DND-41 (cell line): Measurements from ENCODE around the gene ZNF37A.

Experiments
- ATAC-seq: fragments of 200-7000 bp; cut with Tn5 transposase; 3 replicates; pipeline ENCODE4 v1.9.1; 2021; ENCODE audit warnings: low read depth; ENCODE audit not compliant: insufficient read depth
- DNase-seq: peaks from one replicate; pipeline ENCODE4 v3.0.0-alpha.2; 2020
- H2AFZ ChIP-seq: 2 replicates; pipeline ENCODE4 v1.6.0; 2012; ENCODE audit warnings: low read depth, low read length
- H3K27ac ChIP-seq: 2 replicates; pipeline ENCODE4 v1.5.1; 2012; ENCODE audit warnings: low read length, inconsistent platforms
- H3K27me3 ChIP-seq: fragments of 200-600 bp; sonication (generic); 2 replicates; pipeline ENCODE4 v1.6.0; 2012; ENCODE audit warnings: low read length, mild to moderate bottlenecking, inconsistent platforms; ENCODE audit not compliant: insufficient read depth, poor library complexity
- H3K36me3 ChIP-seq: 2 replicates; pipeline ENCODE4 v1.5.1; 2012; ENCODE audit warnings: low read length, inconsistent platforms; ENCODE audit not compliant: insufficient read depth
- H3K4me1 ChIP-seq: 2 replicates; pipeline ENCODE4 v1.5.1; 2012; ENCODE audit warnings: mild to moderate bottlenecking, low read length; ENCODE audit not compliant: insufficient read depth
- H3K4me2 ChIP-seq: 2 replicates; pipeline ENCODE4 v1.6.0; 2012; ENCODE audit warnings: mild to moderate bottlenecking, moderate library complexity, low read length, inconsistent platforms; ENCODE audit not compliant: insufficient read depth
- H3K4me3 ChIP-seq, 2 experiments: fragments of 200-600 bp in 1 of 2; shearing (Covaris generic) in 1 of 2; 2 replicates each; pipeline ENCODE4 v1.5.1; 2012 to 2016; ENCODE audit warnings: inconsistent platforms in 2 of 2, low read length in 2 of 2, mild to moderate bottlenecking in 2 of 2, low read depth in 1 of 2, moderate library complexity in 1 of 2
- H3K79me2 ChIP-seq: 2 replicates; pipeline ENCODE4 v1.6.0; 2012; ENCODE audit warnings: low read length, inconsistent platforms; ENCODE audit not compliant: insufficient read depth
- H3K9ac ChIP-seq: 2 replicates; pipeline ENCODE4 v1.6.0; 2012; ENCODE audit warnings: low read depth, mild to moderate bottlenecking, inconsistent platforms, low read length, moderate library complexity
- H3K9me3 ChIP-seq: 2 replicates; pipeline ENCODE4 v1.5.1; 2012; ENCODE audit warnings: low read length, moderate library complexity, mild to moderate bottlenecking, inconsistent platforms; ENCODE audit not compliant: insufficient read depth, severe bottlenecking
- H4K20me1 ChIP-seq: 2 replicates; pipeline ENCODE4 v1.6.0; 2012; ENCODE audit warnings: low read length; ENCODE audit not compliant: insufficient read depth
- EZH2 ChIP-seq: IDR thresholded peaks from 3 replicates; pipeline ENCODE4 v1.6.1; 2012; ENCODE audit warnings: borderline replicate concordance, low read depth, mild to moderate bottlenecking, moderate library complexity, low read length, inconsistent platforms; ENCODE audit not compliant: severe bottlenecking
- TF ChIP-seq, protein P1 (sequence below): IDR thresholded peaks from 2 replicates; pipeline ENCODE4 v1.5.1; 2012; ENCODE audit warnings: borderline replicate concordance, low read length, moderate library complexity, mild to moderate bottlenecking; ENCODE audit not compliant: poor library complexity, severe bottlenecking; ENCODE audit errors: extremely low read depth

The ZNF37A gene

DNA sequence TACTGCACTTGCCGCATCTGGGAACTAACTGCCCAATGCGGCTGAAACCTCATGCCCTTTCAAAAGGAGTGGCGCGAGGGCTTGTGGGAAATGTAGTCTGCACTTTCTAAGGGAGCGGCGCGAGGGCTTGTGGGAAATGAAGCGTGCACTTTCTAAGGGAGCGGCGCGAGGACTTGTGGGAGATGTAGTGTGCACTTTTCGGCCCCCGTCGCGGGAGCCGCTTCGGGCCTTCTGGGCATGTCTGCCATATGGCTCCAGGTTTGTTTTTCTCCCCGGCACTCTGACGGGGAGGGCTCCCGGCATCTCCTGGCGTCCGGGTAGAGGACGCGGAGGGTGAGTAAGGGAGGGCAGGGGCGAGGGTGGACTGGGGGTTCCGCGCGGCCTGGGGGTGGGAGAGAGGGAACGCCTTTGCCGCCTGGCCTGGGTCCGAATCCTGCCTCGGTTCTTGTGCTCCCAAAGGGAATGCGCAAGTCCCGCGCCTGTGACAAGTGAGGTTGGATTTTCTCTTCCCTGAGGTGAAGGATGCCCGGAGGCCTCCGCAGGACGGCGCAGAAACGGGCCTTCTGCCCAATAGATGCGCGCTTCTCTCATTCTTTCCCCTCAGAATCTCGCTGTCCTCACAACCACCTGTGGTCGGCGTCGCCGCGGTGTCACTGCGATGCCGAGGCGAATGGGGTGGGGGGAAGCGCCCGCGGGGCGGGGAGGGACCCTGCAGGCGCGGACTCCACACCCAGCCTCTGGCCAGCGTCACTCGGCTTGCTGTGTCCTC, at the start of gene ZNF37A:
Gene ZNF37A, plus strand, starts transcription at position 180 of the 769 bp plus-strand sequence. CDS start 2,281 bp downstream, outside the sequence.
- ATAC-seq (peak; percentile 96), DNase-seq (peak; percentile 94)
- H3K36me3 ChIP-seq: peaks cover 50% of the 10 kb centered on the region
- no peaks in the 10 kb centered on the region for H4K20me1 ChIP-seq
- peak within 1 kb of the TSS; percentile 86 to 95 for H3K4me3 ChIP-seq
- peak within 1 kb of the TSS; percentile 87 for H3K27ac ChIP-seq
- H3K4me2 ChIP-seq: peak within 1 kb of the TSS; percentile 91
- H3K27me3 ChIP-seq: no peaks in the 10 kb centered on the region
- H3K4me1 ChIP-seq: peaks cover 25% of the 10 kb centered on the region
- TF ChIP-seq, protein P1, sequence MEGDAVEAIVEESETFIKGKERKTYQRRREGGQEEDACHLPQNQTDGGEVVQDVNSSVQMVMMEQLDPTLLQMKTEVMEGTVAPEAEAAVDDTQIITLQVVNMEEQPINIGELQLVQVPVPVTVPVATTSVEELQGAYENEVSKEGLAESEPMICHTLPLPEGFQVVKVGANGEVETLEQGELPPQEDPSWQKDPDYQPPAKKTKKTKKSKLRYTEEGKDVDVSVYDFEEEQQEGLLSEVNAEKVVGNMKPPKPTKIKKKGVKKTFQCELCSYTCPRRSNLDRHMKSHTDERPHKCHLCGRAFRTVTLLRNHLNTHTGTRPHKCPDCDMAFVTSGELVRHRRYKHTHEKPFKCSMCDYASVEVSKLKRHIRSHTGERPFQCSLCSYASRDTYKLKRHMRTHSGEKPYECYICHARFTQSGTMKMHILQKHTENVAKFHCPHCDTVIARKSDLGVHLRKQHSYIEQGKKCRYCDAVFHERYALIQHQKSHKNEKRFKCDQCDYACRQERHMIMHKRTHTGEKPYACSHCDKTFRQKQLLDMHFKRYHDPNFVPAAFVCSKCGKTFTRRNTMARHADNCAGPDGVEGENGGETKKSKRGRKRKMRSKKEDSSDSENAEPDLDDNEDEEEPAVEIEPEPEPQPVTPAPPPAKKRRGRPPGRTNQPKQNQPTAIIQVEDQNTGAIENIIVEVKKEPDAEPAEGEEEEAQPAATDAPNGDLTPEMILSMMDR: no peak
- TF ChIP-seq EZH2: no peak
- H2AFZ ChIP-seq: peak within 1 kb of the TSS; percentile 92
- H3K9ac ChIP-seq: peak within 1 kb of the TSS; percentile 85
- peaks cover 50% of the 10 kb centered on the region for H3K79me2 ChIP-seq
- peaks cover 9% of the 10 kb centered on the region for H3K9me3 ChIP-seq

- Histone ChIP-seq H3K4me3 (no peak overlapping the region), H3K4me1 (peaks cover 22% of the 10 kb centered on the region), H3K27ac (no peak overlapping the region), H3K79me2 (peaks cover 35% of the 10 kb centered on the region), H3K4me2 (no peak overlapping the region), H3K36me3 (peaks cover 47% of the 10 kb centered on the region; the same call in 1 of the 2 replicates), H3K27me3 (no peaks in the 10 kb centered on the region), H2AFZ (no peak overlapping the region), H4K20me1 (no peaks in the 10 kb centered on the region), H3K9ac (no peak overlapping the region), H3K9me3 (no peaks in the 10 kb centered on the region)
- TF ChIP-seq, protein P1: no peak
- TF ChIP-seq EZH2: no peak
- no peak for ATAC-seq
- no peak for DNase-seq
Measured at GRCh38 chr10:38045129-38045528, 49.0 kb upstream of the ZNF37A start.

- ATAC-seq: no peak
- DNase-seq: no peak
- H3K9me3 ChIP-seq: peaks cover 6% of the 10 kb centered on the region
- H3K36me3 ChIP-seq: peaks cover 49% of the 10 kb centered on the region; the same call in 1 of the 2 replicates
- H3K27me3 ChIP-seq: no peaks in the 10 kb centered on the region
- H3K4me3 ChIP-seq: no peak overlapping the region
- H4K20me1 ChIP-seq: no peaks in the 10 kb centered on the region
- TF ChIP-seq, protein P1: no peak
- no peak for TF ChIP-seq EZH2
- no peak overlapping the region for H3K4me2 ChIP-seq
- H3K27ac ChIP-seq: no peak overlapping the region
- H3K9ac ChIP-seq: no peak overlapping the region
- H3K4me1 ChIP-seq: peaks cover 10% of the 10 kb centered on the region
- H2AFZ ChIP-seq: no peak overlapping the region
- H3K79me2 ChIP-seq: peaks cover 14% of the 10 kb centered on the region; the same call in 1 of the 2 replicates
Measured at GRCh38 chr10:38047666-38048065, 46.5 kb upstream of the ZNF37A start.
